IMR-90 (cell line): ENCODE results near the gene SPECC1L. TPM values are rescaled to one million over a fixed set of nuclear protein-coding genes. Genes with fewer than 3 reads are reported as not detected.

Source experiments
- ATAC-seq: fragments of 200-7000 bp; cut with Tn5 transposase; 2 replicates; pipeline ENCODE4 v1.9.1; 2020; ENCODE audit warnings: low read depth, mild to moderate bottlenecking, moderate library complexity
- BruUV-seq: library from RNA; stranded (reverse); fragments of 400-500 nt; replicated peaks from 2 replicates; lab custom pipeline; 2021; lab: Mats Ljungman, UMichigan
- CTCF ChIA-PET: fragments of 300-600 bp; formaldehyde crosslinking; extraction: SDS; loops from one replicate; lab custom pipeline; 2021; ENCODE audit warnings: antibody characterized with exemption; lab: Yijun Ruan, JAX
- POLR2A ChIA-PET: fragments of 300-600 bp; sonication (Branson Sonifier 250); formaldehyde crosslinking; loops from one replicate; lab custom pipeline; 2022; ENCODE audit warnings: antibody characterized with exemption; ENCODE audit not compliant: unreplicated experiment; lab: Charles Lee
- DNase-seq: peaks from one replicate; pipeline ENCODE4 v3.0.0; 2013
- H2AFZ ChIP-seq: replicated peaks from 2 replicates; pipeline ENCODE3; 2013; ENCODE audit warnings: low read length, mild to moderate bottlenecking; ENCODE audit not compliant: poor library complexity
- H2AK5ac ChIP-seq: 2 replicates; pipeline ENCODE4 v1.6.1; 2013; ENCODE audit warnings: low read depth, low read length, inconsistent platforms
- H2AK9ac ChIP-seq: replicated peaks from 2 replicates; pipeline ENCODE3; 2013; ENCODE audit warnings: mild to moderate bottlenecking, low read depth, low read length, moderate library complexity; ENCODE audit not compliant: poor library complexity
- H2BK120ac ChIP-seq: 2 replicates; pipeline ENCODE4 v1.6.1; 2013; ENCODE audit warnings: low read depth, low read length, inconsistent platforms
- H2BK15ac ChIP-seq: 3 replicates; pipeline ENCODE4 v1.6.1; 2013; ENCODE audit warnings: low read depth, low read length, inconsistent platforms
- H2BK20ac ChIP-seq: 2 replicates; pipeline ENCODE4 v1.6.1; 2013; ENCODE audit warnings: low read depth, mild to moderate bottlenecking, inconsistent platforms, low read length, moderate library complexity
- H2BK5ac ChIP-seq: 2 replicates; pipeline ENCODE4 v1.6.1; 2013; ENCODE audit warnings: mild to moderate bottlenecking, low read depth, low read length, inconsistent platforms; ENCODE audit not compliant: poor library complexity, severe bottlenecking
- H3K14ac ChIP-seq: replicated peaks from 2 replicates; pipeline ENCODE4 v1.6.1; 2013; ENCODE audit warnings: low read depth, low read length, inconsistent platforms
- H3K18ac ChIP-seq: 2 replicates; pipeline ENCODE4 v1.6.1; 2013; ENCODE audit warnings: low read depth, low read length, control low read depth
- H3K23ac ChIP-seq: 2 replicates; pipeline ENCODE4 v1.6.1; 2013; ENCODE audit warnings: low read depth, low read length, inconsistent platforms
- H3K27ac ChIP-seq: 2 replicates; pipeline ENCODE4 v1.5.1; 2013; ENCODE audit warnings: mild to moderate bottlenecking, control low read depth, low read length; ENCODE audit not compliant: insufficient read depth
- H3K27me3 ChIP-seq: 2 replicates; pipeline ENCODE4 v1.6.1; 2013; ENCODE audit warnings: low read length; ENCODE audit not compliant: control insufficient read depth, insufficient read depth
- H3K36me3 ChIP-seq: 2 replicates; pipeline ENCODE4 v1.6.1; 2013; ENCODE audit warnings: low read length, mixed read lengths; ENCODE audit not compliant: control insufficient read depth, insufficient read depth
- H3K4ac ChIP-seq: 2 replicates; pipeline ENCODE4 v1.6.1; 2013; ENCODE audit warnings: low read depth, low read length, inconsistent platforms
- H3K4me1 ChIP-seq: 2 replicates; pipeline ENCODE4 v1.6.1; 2013; ENCODE audit warnings: low read length, mixed read lengths; ENCODE audit not compliant: control insufficient read depth, insufficient read depth
- H3K4me2 ChIP-seq: 2 replicates; pipeline ENCODE4 v1.6.1; 2013; ENCODE audit warnings: low read depth, mild to moderate bottlenecking, control low read depth, low read length, moderate library complexity
- H3K4me3 ChIP-seq: 2 replicates; pipeline ENCODE4 v1.5.1; 2013; ENCODE audit warnings: low read depth, mild to moderate bottlenecking, control low read depth, low read length, moderate library complexity; ENCODE audit not compliant: insufficient read depth
- H3K56ac ChIP-seq: 2 replicates; pipeline ENCODE4 v1.6.1; 2013; ENCODE audit warnings: low read length, inconsistent platforms; ENCODE audit not compliant: insufficient read depth; ENCODE audit errors: extremely low read depth
- H3K79me1 ChIP-seq, 2 experiments: 2 replicates each; pipeline ENCODE4 v1.6.1; 2013; ENCODE audit warnings: low read length in 2 of 2, inconsistent platforms in 1 of 2, low read depth in 1 of 2
- H3K9ac ChIP-seq: 2 replicates; pipeline ENCODE4 v1.6.1; 2013; ENCODE audit warnings: low read depth, low read length, control low read depth
- H3K9me1 ChIP-seq: 2 replicates; pipeline ENCODE4 v1.6.1; 2013; ENCODE audit warnings: low read length, inconsistent platforms; ENCODE audit not compliant: insufficient read depth
- H3K9me3 ChIP-seq: 2 replicates; pipeline ENCODE4 v1.6.1; 2013; ENCODE audit warnings: low read length; ENCODE audit not compliant: control insufficient read depth, insufficient read depth
- H4K20me1 ChIP-seq: 2 replicates; pipeline ENCODE4 v1.6.1; 2013; ENCODE audit warnings: low read length, inconsistent platforms; ENCODE audit not compliant: insufficient read depth
- H4K5ac ChIP-seq: 2 replicates; pipeline ENCODE4 v1.6.1; 2013; ENCODE audit warnings: mild to moderate bottlenecking, low read depth, low read length, control low read depth
- H4K8ac ChIP-seq, 2 experiments: 2 replicates each; pipeline ENCODE4 v1.6.1; 2013; ENCODE audit warnings: low read depth in 2 of 2, low read length in 2 of 2, control low read depth in 1 of 2, inconsistent platforms in 1 of 2
- H4K91ac ChIP-seq: 2 replicates; pipeline ENCODE4 v1.6.1; 2013; ENCODE audit warnings: low read depth, low read length, inconsistent platforms; ENCODE audit not compliant: insufficient read depth
- BHLHE40 ChIP-seq: fragments of 150-350 bp; IDR thresholded peaks from 2 replicates; pipeline ENCODE4 v1.6.1; 2016; ENCODE audit warnings: mild to moderate bottlenecking, low read depth, low read length
- CHD1 ChIP-seq: IDR thresholded peaks from 2 replicates; pipeline ENCODE4 v1.6.1; 2012; ENCODE audit warnings: low read depth, low read length, improper control_type of control experiment
- CTCF ChIP-seq: conservative IDR thresholded peaks from 2 replicates; pipeline ENCODE4 v1.5.1; 2012; ENCODE audit warnings: mild to moderate bottlenecking, low read depth, low read length, improper control_type of control experiment
- FOS ChIP-seq: fragments of 150-350 bp; IDR thresholded peaks from 2 replicates; pipeline ENCODE4 v1.6.1; 2016; ENCODE audit warnings: low read depth, low read length
- MAFK ChIP-seq: IDR thresholded peaks from 2 replicates; pipeline ENCODE4 v1.6.1; 2012; ENCODE audit warnings: low read depth, low read length, improper control_type of control experiment
- MAZ ChIP-seq: IDR thresholded peaks from 2 replicates; pipeline ENCODE4 v1.6.1; 2012; ENCODE audit warnings: low read depth, mild to moderate bottlenecking, low read length, improper control_type of control experiment, moderate library complexity, borderline replicate concordance
- MXI1 ChIP-seq: IDR thresholded peaks from 2 replicates; pipeline ENCODE4 v1.6.1; 2012; ENCODE audit warnings: low read depth, mild to moderate bottlenecking, low read length, moderate library complexity, borderline replicate concordance
- NFE2L2 ChIP-seq: fragments of 150-350 bp; IDR thresholded peaks from 2 replicates; pipeline ENCODE4 v1.6.1; 2016; ENCODE audit warnings: low read depth, mild to moderate bottlenecking, low read length
- POLR2A ChIP-seq: IDR thresholded peaks from 2 replicates; pipeline ENCODE4 v1.6.1; 2012; ENCODE audit warnings: mild to moderate bottlenecking, low read depth, low read length
- RCOR1 ChIP-seq: IDR thresholded peaks from 2 replicates; pipeline ENCODE4 v1.6.1; 2012; ENCODE audit warnings: mild to moderate bottlenecking, low read length, improper control_type of control experiment; ENCODE audit not compliant: insufficient replicate concordance
- RFX5 ChIP-seq: IDR thresholded peaks from 2 replicates; pipeline ENCODE4 v1.8.0; 2012; ENCODE audit warnings: low read depth, mild to moderate bottlenecking, low read length, moderate library complexity
- SMC3 ChIP-seq: fragments of 150-350 bp; IDR thresholded peaks from 2 replicates; pipeline ENCODE4 v1.6.1; 2016; ENCODE audit warnings: low read depth, mild to moderate bottlenecking, antibody characterized with exemption, low read length, moderate library complexity
- WGBS, 2 experiments: methylation state at CpG; one replicate each; pipeline versions ENCODE4 v1.1.5 to v1.1.7; 2013; ENCODE audit warnings: missing lambda C conversion rate in 2 of 2; ENCODE audit not compliant: insufficient read length in 1 of 2; ENCODE audit errors: extremely low coverage in 2 of 2; 5-methylcytosine and 5-hydroxymethylcytosine counted together
- dilution Hi-C: fragments of 300-500 bp; cut with HindIII; formaldehyde crosslinking; loops from one replicate; pipeline ENCODE4 v1.14.3; 2018; ENCODE audit warnings: low sequenced_read_pairs; ENCODE audit not compliant: unreplicated experiment
- in situ Hi-C: fragments of 300-500 bp; cut with MboI; formaldehyde crosslinking; loops from 3 replicates; pipeline ENCODE4 v1.14.3; 2019; ENCODE audit warnings: low sequenced_read_pairs, inconsistent platforms, mixed read lengths
- intact Hi-C: fragments of 100-400 bp; cut with micrococcal nuclease; formaldehyde crosslinking; loops from 2 replicates; pipeline ENCODE4 v1.10.0; 2022
- polyA plus RNA-seq, 3 experiments: library from polyadenylated mRNA; depleted of rRNA; stranded (reverse); fragments of >200 nt; gene quantifications; 2 replicates each; pipeline ENCODE4 v1.2.3, GENCODE V29; 2012; ENCODE audit warnings: low replicate concordance in 1 of 3
- total RNA-seq: library from RNA; depleted of rRNA; stranded (reverse); fragments of >200 nt; gene quantifications from 2 replicates; pipeline ENCODE4 v1.2.3, GENCODE V29; 2012
- TF ChIP-seq, protein P1 (sequence below): fragments of 150-350 bp; IDR thresholded peaks from 2 replicates; pipeline ENCODE4 v1.6.1; 2017; ENCODE audit warnings: mild to moderate bottlenecking, antibody characterized with exemption, low read length, low read depth

Gene SPECC1L
- total and polyA plus RNA-seq, 2 of the 4 experiments (the other 2 are of a cell fraction) = 18.7 to 44.1 TPM

GRCh38 chr22:24305260-24305692 lies 34.6 kb downstream of the SPECC1L start:
- no peak overlapping the region for H2BK5ac ChIP-seq
- no peak overlapping the region for H2BK120ac ChIP-seq
- WGBS, 2 experiments = 100% methylated on average over 1 of the region's 3 CpGs; no CpG with 5 or more reads in 1 of the 2 experiments
- H4K91ac ChIP-seq = no peak overlapping the region
- no peak overlapping the region for H3K27ac ChIP-seq
- H4K20me1 ChIP-seq = peaks cover 45% of the 10 kb centered on the region
- no peak overlapping the region for H3K56ac ChIP-seq
- intact Hi-C loops = loop anchor here (2.0 kb wide), 1 partner anchor 14 kb away; no protein-coding TSS in a partner anchor
- H3K27me3 ChIP-seq = no peaks in the 10 kb centered on the region
- H2BK20ac ChIP-seq = no peak overlapping the region
- no peak overlapping the region for H3K4ac ChIP-seq
- peaks cover 44 to 48% of the 10 kb centered on the region in 2 experiments for H3K79me1 ChIP-seq
- no peak overlapping the region for H4K5ac ChIP-seq
- no peak overlapping the region for H2AK5ac ChIP-seq
- peaks cover 4% of the 10 kb centered on the region; the same call in 1 of the 2 replicates for H3K4me1 ChIP-seq
- ATAC-seq (no peak), DNase-seq (peak; percentile 4)
- dilution Hi-C loops = no loop called here
- no TSS peak for BruUV-seq
- no peak overlapping the region for H3K18ac ChIP-seq
- no peak overlapping the region for H3K23ac ChIP-seq
- H3K36me3 ChIP-seq = peaks cover 17% of the 10 kb centered on the region
- POLR2A ChIA-PET = no interaction called here
- H3K9ac ChIP-seq = no peak overlapping the region
- no peak overlapping the region for H2BK15ac ChIP-seq
- no peak overlapping the region for H4K8ac ChIP-seq
- H3K4me3 ChIP-seq = no peak overlapping the region
- H2AFZ ChIP-seq = no peak overlapping the region
- H3K4me2 ChIP-seq = no peak overlapping the region
- no peak for TF ChIP-seq FOS
- TF ChIP-seq POLR2A = no peak
- TF ChIP-seq MXI1 = no peak
- TF ChIP-seq, protein P1, sequence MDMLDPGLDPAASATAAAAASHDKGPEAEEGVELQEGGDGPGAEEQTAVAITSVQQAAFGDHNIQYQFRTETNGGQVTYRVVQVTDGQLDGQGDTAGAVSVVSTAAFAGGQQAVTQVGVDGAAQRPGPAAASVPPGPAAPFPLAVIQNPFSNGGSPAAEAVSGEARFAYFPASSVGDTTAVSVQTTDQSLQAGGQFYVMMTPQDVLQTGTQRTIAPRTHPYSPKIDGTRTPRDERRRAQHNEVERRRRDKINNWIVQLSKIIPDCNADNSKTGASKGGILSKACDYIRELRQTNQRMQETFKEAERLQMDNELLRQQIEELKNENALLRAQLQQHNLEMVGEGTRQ = no peak
- no peak for TF ChIP-seq BHLHE40
- no peak for TF ChIP-seq NFE2L2
- TF ChIP-seq MAFK = no peak
- TF ChIP-seq CTCF = no peak
- no peak for TF ChIP-seq CHD1
- TF ChIP-seq RFX5 = no peak
- TF ChIP-seq MAZ = no peak
- no peak for TF ChIP-seq SMC3
- TF ChIP-seq RCOR1 = no peak
- CTCF ChIA-PET = interaction anchor here (0.6 kb wide), 1 partner anchor 75 kb away, joined by 4 read pairs; no protein-coding TSS in a partner anchor
- peaks cover 4% of the 10 kb centered on the region for H3K9me1 ChIP-seq
- no peak overlapping the region for H3K14ac ChIP-seq
- no peaks in the 10 kb centered on the region for H3K9me3 ChIP-seq
- in situ Hi-C loops = no loop called here
- H2AK9ac ChIP-seq = no peak overlapping the region
